Mesothelial cell of epicardium (in vitro differentiated cells): Measurements from ENCODE around the gene DUXA. TPM values are rescaled to one million over a fixed set of nuclear protein-coding genes. Genes with fewer than 3 reads are reported as not detected.

Experiments used
- total RNA-seq: library from RNA; stranded (reverse); gene quantifications from 3 replicates; pipeline ENCODE4 v1.2.1, GENCODE V29; 2021

Gene DUXA
- total RNA-seq, 1 donor from 2014 or later = not detected

Other genes starting within 250 kb of the DUXA start
- gene USP29, start 47.5 kb downstream of the DUXA start, total RNA-seq = not detected in 3 replicates
- gene ZIM3, start 22.3 kb downstream of the DUXA start, total RNA-seq = not detected in 3 replicates
- gene ZNF264, start 24.0 kb upstream of the DUXA start, total RNA-seq = 39.6 to 43.0 TPM (median 41.1 TPM) in 3 replicates
- gene AURKC, start 63.5 kb upstream of the DUXA start, total RNA-seq = 1.1 to 1.4 TPM (median 1.3 TPM) in 3 replicates
- 20.8 to 23.3 TPM (median 21.1 TPM) in 3 replicates for gene ZNF805, start 73.1 kb upstream of the DUXA start, total RNA-seq
- gene ZNF460, start 113.0 kb upstream of the DUXA start, total RNA-seq = 72.7 to 80.0 TPM (median 76.2 TPM) in 3 replicates
- 11.7 to 12.1 TPM (median 12.0 TPM) in 3 replicates for gene ZNF543, start 153.0 kb upstream of the DUXA start, total RNA-seq
- gene ZNF304, start 183.8 kb upstream of the DUXA start, total RNA-seq = 12.2 to 13.6 TPM (median 13.2 TPM) in 3 replicates
- gene TRAPPC2B, start 196.1 kb upstream of the DUXA start, total RNA-seq = 10.3 to 12.4 TPM (median 12.2 TPM) in 3 replicates
- 3.9 to 6.8 TPM (median 4.7 TPM) in 3 replicates for gene ZNF547, start 196.1 kb upstream of the DUXA start, total RNA-seq
- 39.1 to 41.1 TPM (median 40.5 TPM) in 3 replicates for gene ZNF548, start 222.4 kb upstream of the DUXA start, total RNA-seq
- gene ZNF17, start 243.7 kb upstream of the DUXA start, total RNA-seq = 16.3 to 18.4 TPM (median 17.4 TPM) in 3 replicates